HG03066 (cell line): ENCODE data around the gene CACYBP.

ENCODE experiments used
- ATAC-seq: cut with Tn5 transposase; IDR thresholded peaks from one replicate; pipeline ENCODE4 v1.9.1; 2021; ENCODE audit warnings: low read depth; ENCODE audit not compliant: unreplicated experiment

The CACYBP gene

GRCh38 chr1:174971466-174971865 is 28.3 kb upstream of the CACYBP start:
- ATAC-seq, result no peak

DNA sequence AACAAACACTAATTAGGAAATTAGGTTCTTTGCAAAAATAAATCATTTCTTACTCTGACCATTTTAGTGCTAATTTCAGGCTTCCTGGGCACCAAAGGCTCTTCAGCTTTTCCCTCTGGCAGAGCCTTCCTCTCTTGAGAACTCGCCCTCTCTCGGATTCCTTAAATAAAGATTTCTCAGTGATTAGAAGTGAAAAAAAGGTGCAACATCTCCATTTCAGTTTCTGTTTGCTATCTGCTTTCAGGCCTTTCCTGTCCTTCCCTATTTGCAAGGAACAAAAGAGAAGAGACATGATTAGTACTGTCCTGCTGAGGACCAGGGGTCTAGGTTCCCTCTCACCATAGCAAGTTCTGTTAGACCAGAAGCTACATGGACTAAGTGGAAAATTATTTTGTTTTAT is 27.8 kb upstream of the CACYBP start:
- no peak for ATAC-seq

DNA sequence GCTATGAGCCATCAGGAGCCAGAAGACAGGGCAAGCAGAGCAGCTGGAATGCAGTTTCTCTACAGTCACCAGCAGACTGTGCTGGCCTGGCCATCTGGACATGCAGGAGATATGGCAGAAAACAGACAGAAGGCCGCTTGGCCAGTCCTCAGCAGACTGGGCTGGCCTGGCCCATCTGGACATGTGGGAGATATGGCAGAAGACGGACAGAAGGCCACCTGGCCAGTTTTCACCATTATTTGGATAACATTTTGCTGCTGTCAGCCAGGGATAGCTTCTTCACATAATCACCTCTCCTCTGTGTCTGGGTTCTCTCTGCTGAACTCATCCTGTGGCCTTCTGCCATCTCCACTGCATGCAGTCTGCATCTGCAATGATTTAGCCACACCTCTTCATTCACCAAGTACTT is 25.0 kb upstream of the CACYBP start:
- ATAC-seq, result no peak

- no peak for ATAC-seq
Measured at GRCh38 chr1:174975764-174976163, 24.0 kb upstream of the CACYBP start.

DNA sequence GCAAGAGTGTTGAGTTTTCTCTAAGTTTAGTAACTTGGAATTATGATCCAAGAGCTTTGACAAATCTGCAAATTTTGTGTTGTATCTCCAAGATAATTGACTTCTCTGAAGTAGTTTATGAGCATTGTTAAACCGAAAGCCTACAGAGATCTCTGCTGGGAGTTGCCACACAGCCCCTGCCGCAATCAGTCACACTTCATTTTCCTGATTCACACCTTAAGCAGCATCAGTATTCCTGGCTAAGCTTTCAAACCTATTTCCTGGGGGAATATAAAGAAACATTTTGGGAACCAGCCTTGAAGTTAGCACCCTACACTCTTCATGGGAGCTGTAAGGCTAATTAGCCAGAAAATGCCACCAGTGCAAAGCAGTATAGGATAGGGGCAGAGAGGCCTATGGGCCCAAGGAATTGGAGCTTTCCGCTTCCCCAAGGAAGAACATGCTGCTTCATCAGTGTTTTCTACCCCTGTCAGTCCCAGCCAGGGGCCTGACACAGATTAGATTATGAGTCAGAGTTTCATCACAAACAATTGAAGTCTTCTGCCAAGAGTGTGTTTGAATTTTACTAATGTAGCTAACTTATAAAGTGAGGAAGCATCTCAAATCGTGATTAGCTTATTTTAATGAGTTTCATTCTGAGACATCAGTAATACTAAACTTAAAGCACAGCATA is 23.2 kb upstream of the CACYBP start:
- ATAC-seq, result no peak

DNA sequence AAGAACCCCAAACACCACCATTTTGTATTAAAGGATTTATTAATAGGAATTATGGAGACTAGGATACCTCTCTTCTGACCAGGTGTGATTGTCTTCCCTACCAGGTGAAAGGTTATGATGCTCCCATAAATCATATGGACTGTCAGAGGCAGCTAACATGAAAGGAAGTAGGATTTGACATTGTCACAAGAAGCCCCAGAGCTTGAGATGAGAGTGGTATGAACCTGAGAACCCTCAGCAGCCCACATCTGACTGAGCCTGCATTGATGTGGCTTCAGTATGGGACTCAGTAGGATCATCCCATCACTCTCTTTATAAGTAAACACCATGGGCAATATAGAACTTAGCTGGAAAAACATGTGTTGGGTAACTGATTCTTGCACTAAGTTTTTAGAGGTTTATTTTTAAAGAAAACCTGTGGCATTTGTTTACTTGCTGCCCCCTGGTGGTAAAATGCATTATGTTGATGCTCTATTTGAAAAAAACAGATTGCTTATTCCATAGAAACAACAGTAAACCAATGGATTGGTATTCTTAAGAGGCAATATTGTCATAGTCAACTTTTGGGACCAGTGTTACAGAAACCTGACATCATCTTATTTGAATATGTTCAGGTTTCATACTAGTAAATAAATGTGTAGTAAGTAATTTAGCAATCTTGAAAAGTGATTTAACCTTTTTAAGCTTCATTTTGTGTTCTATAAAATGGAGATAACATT is 16.6 kb upstream of the CACYBP start:
- ATAC-seq, result no peak

DNA sequence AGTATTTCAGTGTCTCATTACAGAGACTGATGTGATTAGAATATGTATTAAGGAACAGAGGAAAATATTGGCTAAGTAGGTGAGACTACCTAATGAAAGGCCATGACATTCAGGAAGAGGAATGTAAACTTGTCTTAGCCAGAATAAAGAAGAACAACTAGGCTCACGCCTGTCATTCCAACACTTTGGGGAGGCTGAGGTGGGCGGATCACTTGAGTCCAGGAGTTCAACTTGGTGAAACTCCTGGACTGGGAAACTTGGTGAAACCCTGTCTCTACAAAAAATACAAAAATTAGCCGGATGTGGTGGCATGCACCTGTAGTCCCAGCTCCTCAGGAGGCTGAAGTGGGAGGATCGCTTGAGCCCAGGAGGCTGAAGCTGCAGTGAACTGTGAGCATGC is 14.8 kb upstream of the CACYBP start:
- no peak for ATAC-seq

- ATAC-seq, result peak; percentile 56
Measured at GRCh38 chr1:174988539-174988938, 11.2 kb upstream of the CACYBP start.

- peak; percentile 61 for ATAC-seq
Measured at GRCh38 chr1:174988986-174989385, 10.8 kb upstream of the CACYBP start.

DNA sequence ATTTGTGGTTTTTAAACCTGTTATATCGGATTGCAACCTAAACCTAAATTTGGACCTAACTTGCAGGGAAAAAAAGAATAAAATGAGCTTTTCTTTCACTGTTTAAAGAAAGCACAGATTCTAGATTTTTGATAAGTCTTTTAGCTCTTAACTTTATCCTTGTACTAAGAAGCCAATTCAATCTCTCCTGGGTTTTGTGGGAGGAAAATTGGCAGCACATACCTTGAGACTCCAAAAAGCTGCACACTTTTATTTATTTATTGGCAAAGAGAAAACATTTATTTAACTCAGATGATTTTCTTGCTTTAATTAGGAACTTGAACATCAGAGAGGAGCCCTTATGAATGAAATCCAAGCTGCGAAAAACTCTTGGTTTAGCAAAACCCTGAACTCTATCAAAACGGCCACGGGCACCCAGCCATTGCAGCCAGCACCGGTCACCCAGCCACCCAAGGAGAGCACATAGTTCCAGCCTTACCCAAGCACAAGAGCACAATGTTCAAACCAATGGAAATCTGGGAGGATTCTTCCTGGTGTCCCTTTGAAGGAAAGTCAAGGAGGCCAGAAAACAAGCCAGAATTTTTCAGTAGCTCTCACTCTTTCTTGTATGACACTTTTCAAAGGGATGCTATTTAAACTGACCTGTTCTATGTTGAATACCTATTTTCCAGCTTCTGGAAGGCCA is 10.1 kb upstream of the CACYBP start:
- no peak for ATAC-seq

DNA sequence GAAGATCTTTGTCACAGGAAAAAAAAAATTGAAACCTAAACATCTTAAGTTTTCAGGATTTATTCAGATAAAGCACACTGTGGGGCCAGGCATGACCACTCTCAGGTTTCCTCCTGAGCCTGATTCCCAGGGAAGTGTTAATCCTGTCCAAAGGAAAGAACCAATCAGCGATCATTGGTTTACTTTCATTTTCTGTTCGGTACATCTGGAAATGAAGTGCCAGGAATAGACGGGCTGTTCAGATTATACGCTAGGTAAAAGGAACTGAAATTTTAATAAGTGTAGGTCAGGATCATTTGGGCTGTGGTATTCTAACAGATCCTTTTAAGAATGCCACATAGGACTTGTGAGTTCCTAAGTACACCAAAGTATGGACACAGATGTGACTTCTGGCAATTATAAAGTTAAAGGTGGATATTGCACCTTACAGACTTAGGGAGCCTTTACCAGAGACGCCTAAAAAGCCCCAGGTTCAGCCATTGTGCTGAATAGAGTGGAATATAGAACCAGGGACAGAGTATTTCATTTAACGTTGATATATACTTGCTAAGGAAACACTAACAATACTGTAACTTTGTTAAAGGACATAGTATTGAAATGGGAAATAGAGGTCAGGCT is 9.3 kb upstream of the CACYBP start:
- ATAC-seq, result no peak

DNA sequence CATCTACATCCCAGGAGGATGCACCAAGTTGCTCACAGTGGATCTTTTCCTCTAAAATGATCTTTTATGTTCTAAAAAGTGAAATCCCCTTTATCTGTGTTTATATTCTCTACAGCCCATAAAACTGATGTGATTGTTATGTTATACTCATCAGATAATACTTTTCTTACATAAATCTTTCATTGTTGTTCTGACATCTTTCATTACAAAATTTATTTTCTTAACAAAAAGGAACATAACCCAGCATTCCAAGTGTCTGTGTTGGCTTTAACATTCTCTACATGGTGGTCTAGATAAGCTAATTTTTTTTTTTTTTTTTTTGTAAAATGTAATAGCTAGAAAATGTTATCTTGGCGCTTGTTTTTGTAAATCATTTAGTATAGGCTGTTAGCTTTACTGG is 8.3 kb upstream of the CACYBP start:
- no peak for ATAC-seq

DNA sequence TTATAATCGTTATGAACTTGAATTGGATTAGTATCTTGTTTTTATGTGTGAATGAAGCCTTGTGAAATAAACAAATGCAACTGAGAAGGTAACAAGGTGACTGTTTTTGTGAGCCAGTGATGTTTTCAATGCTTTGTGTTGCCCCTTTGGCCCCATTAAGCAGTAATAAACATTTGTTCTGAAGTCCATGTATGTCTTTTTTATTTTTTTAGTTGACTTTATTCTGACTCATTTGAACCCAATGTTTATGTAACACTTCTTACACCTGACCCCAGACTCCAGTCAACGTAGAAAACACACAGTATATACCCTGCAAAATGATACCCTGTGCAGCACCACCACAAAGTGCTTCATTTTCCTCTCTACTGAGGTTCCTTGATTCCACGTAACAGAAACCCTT is 4.6 kb upstream of the CACYBP start:
- no peak for ATAC-seq

GRCh38 chr1:174995916-174996315 is 3.8 kb upstream of the CACYBP start:
- no peak for ATAC-seq

DNA sequence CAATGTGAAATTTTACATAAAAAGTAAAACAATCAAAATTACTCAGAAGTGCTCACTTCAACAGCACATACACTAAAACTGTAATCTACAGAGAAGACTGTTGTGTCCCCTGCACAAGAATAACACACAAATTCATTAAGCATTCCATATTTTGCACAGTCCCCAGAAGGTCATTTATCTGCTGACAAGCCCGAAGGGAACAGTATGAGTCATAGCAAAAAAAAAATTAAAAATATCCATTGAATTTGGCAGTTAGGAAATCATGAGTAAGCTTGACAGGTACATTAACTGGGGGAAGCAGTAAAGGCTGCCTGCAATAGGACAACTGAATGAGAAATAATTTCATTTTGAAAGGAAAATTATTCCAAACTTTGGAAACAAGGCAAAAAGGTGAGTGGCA is 3.3 kb upstream of the CACYBP start:
- ATAC-seq, result no peak

DNA sequence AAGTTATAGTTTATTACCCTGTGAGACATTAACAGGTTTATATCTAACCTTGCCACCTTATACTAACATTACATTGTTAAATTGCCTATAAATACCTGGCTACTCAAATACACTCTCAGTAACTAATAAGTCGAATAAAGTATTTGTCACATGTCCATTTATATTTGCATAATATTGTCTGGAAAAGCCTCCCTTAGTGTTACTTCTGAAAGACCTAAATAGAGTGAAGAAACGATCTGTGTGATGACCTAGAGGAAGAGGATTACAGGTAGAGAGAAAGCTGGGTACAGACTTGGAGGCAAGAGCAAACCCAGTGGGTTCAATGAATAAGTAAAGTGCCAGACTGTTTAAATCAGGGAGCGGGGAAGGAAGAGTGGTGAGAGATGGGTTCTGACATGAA is 2.7 kb upstream of the CACYBP start:
- ATAC-seq, result no peak

- no peak for ATAC-seq
Measured at GRCh38 chr1:174998569-174999215, 1.1 kb upstream of the CACYBP start.

DNA sequence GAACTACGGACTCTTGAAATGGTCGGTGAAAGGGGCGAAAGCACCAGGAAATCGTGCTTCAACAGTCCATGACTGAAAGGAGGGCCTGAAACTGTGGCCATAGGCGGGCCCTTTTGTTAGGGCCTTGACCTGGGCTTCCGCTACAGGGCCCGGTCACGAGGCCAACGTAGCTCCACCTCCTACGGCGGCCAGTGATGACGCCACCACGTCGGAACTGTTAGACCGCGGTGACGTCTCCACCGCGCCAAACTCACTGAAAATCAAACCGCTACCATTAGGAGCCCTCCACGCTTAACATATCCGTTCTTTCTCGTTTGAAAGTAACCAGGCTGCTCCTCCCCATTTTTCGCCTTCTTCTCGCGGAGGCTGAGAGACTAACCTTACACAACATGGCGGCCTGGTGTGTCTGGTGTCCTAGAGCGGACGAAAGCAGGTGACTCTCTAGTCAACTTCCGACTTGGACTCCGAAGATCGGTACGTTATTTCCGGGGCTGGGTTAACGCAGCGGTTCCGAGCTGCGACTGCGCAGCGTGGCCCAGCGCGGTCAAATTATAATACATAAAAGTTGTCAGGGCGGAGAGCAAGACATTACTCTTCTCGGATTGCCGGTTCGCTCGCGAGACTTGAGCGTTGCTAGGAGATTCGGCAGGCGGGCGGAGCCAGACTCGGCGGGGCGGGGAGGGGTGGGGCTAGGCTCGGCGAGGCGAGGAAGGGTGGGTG is 371 bp upstream of the CACYBP start:
- peak; percentile 75 for ATAC-seq

DNA sequence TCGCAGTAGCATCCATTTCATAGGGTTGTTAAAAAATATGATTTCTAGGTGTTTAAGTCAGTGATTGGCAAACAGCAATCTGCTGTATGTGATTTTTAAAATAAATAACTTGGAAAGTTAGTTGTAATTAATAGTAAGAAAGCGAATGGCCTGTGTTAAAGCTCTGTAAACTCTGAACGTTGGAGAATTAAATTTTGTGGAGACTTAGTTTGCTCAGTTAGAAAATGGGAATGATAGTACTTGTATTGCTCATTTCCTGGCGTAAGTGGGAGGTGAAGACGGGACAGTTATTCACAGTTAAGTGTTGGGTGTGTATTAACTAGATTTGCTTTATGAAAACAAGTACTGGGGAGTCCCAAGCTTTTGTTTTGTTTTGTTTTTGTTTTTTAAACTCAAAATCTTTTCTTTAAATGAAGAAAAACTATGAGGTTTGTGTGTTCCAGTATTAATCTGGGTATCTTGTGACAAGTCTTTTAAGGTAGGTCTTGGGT is 995 bp downstream of the CACYBP start:
- ATAC-seq, result no peak

DNA sequence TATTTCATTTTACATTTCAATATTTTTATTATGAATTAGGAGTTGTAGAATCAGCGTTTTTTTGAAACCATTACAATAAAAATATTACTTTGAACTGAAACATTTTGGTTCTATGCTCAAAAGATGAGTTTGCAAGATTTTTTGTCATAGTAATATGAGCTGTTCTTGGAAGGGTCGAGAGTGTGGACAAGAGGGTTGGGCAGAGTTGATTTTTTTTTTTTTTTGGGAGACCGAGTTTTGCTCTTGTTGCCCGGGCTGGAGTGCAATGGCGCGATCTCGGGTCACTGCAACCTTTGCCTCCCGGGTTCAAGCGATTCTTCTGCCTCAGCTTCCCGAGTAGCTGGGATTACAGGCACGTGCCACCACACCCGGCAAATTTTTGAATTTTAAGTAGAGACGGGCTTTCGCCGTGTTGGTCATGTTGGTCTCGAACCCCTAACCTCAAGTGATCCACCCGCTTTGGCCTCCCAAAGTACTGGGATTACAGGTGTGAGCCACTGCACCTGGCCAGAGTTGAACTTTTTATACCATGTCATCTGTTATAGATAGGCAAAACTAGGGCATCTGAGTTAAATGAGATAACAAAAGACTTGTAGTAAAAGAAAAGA is 3.3 kb downstream of the CACYBP start:
- no peak for ATAC-seq
